Aorta (tissue), 5 donors: ENCODE data around the gene RNF166. TPM values are rescaled to one million over a fixed set of nuclear protein-coding genes. Genes with fewer than 3 reads are reported as not detected.

Experiments
- ATAC-seq: fragments of 200-7000 bp; cut with Tn5 transposase; one replicate; pipeline ENCODE4 v1.9.1; 2022; ENCODE audit warnings: moderate library complexity; ENCODE audit not compliant: low FRiP score
- DNase-seq, 2 donors: peaks; one replicate each; pipeline ENCODE4 v3.0.0-alpha.2; 2020
- H3K27ac ChIP-seq, 2 donors: one replicate each; pipeline ENCODE4 v1.5.1; 2013; ENCODE audit warnings: low read length in 2 of 2, mild to moderate bottlenecking in 2 of 2, moderate library complexity in 2 of 2, control low read depth in 1 of 2, inconsistent platforms in 1 of 2, low read depth in 1 of 2
- H3K27me3 ChIP-seq, 2 donors: one replicate each; pipeline ENCODE4 v1.6.1; 2013; ENCODE audit warnings: control low read depth in 1 of 2, low read length in 1 of 2, mild to moderate bottlenecking in 1 of 2, moderate library complexity in 1 of 2; ENCODE audit not compliant: insufficient read depth in 2 of 2, control insufficient read depth in 1 of 2
- H3K36me3 ChIP-seq, 2 donors: one replicate each; pipeline ENCODE4 v1.6.1; 2013; ENCODE audit warnings: control low read depth in 1 of 2, low read length in 1 of 2, mild to moderate bottlenecking in 1 of 2; ENCODE audit not compliant: insufficient read depth in 2 of 2, control insufficient read depth in 1 of 2
- H3K4me1 ChIP-seq, 2 donors: one replicate each; pipeline ENCODE4 v1.6.1; 2013; ENCODE audit warnings: low read length in 2 of 2, control low read depth in 1 of 2, mild to moderate bottlenecking in 1 of 2, moderate library complexity in 1 of 2; ENCODE audit not compliant: insufficient read depth in 2 of 2, control insufficient read depth in 1 of 2
- H3K4me3 ChIP-seq, 2 donors: one replicate each; pipeline ENCODE4 v1.5.1; 2013; ENCODE audit warnings: low read length in 2 of 2, control low read depth in 1 of 2, mild to moderate bottlenecking in 1 of 2
- H3K9me3 ChIP-seq: one replicate; pipeline ENCODE4 v1.6.1; 2013; ENCODE audit warnings: mild to moderate bottlenecking, low read length; ENCODE audit not compliant: control insufficient read depth
- WGBS, 2 donors: extraction: QIAGEN DNeasy Blood & Tissue Kit; methylation state at CpG; one replicate each; pipeline ENCODE4 v1.1.7; 2013; 5-methylcytosine and 5-hydroxymethylcytosine counted together
- intact Hi-C, 2 donors: fragments of 100-400 bp; cut with DNase I; formaldehyde crosslinking; loops; one replicate each; pipeline versions ENCODE4 v1.14.2 to v1.15.0; 2022
- polyA plus RNA-seq, 2 donors: library from polyadenylated mRNA; stranded (reverse); fragments of 200-250 nt; gene quantifications; one replicate each; pipeline ENCODE4 v1.2.3, GENCODE V29; 2013
- total RNA-seq, 2 donors: library from RNA; stranded (reverse); fragmentation: NEBNext Ultra II Directional; extraction: Animal tissue kit (Norgen Biotek cat#: 25700); gene quantifications; one replicate each; pipeline ENCODE4 v1.2.1, GENCODE V29; 2021
- donor health status: healthy with polysubstance abuse.
- donor health status: Bipolar disorder and iron deficiency.
- donor health status: DM: no; HTN: no; CAD: no.
- donor health status: DM: no; HTN: no; CAD: no.
- donor health status: DM: yes; HTN: yes; CAD: no.

The RNF166 gene
- total and polyA plus RNA-seq, 4 donors: 16.2 to 39.4 (median 22.7) TPM

DNA sequence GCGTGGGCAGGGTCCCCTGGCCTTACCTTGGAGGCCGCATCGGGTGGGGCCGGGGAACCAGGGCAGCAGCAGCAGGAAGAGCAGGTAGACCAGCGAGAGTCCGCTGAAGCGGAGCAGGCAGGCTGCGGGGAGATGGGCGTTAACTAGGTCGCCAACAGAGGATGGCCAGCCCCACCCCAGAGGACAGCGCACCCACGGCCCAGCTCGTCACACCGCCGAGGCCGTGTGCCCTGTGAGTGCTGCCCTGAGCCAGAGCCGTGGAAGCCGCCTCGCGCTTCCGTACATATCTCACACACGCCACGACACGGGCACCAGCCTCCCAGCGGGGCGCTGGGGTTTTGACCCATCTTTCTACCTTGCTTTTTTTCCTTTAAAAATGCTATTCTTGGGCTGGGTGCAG is 43.1 kb upstream of the RNF166 start:
- no peak for ATAC-seq
- WGBS, 2 donors: 97 to 98% methylated on average over 26 of the region's 26 CpGs

DNA sequence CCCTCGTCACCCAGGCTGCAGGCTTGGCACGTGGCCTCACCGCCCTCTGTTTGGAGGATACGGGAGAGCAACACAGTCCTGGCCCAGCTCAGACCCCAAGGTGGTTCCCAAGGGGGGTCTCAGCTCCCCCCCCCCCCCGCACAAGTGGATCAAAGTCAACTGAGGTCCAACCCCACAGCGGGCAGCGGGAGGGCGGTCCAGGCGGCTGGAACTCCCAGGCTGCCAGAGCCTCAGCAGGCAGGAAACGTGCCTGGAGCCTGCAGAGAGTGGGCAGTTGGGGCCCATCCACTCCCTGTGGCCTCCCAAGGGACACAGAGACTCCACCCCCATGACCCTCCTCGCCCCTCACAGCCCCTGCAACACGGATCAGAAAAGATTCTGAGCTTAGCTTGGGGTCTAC is 42.2 kb upstream of the RNF166 start:
- Histone ChIP-seq H3K27me3 (no peaks in the 10 kb centered on the region), H3K27ac (no peak overlapping the region), H3K4me1 (no peaks in the 10 kb centered on the region), H3K4me3 (no peak overlapping the region), H3K36me3 (peaks cover 0 to 2% of the 10 kb centered on the region in 2 donors), H3K9me3 (no peaks in the 10 kb centered on the region)
- ATAC-seq (no peak), DNase-seq (no peak)
- WGBS, 2 donors: 86 to 88% methylated on average over 12 of the region's 12 CpGs
- intact Hi-C loops: no loop called here

More for the DNA sequence above, 43.1 kb upstream of the RNF166 start:
- intact Hi-C loops: no loop called here
- Histone ChIP-seq H3K27me3 (no peaks in the 10 kb centered on the region), H3K4me1 (no peaks in the 10 kb centered on the region), H3K9me3 (no peaks in the 10 kb centered on the region), H3K27ac (no peak overlapping the region), H3K36me3 (peaks cover 0 to 2% of the 10 kb centered on the region in 2 donors), H3K4me3 (no peak overlapping the region)
- no peak for DNase-seq

DNA sequence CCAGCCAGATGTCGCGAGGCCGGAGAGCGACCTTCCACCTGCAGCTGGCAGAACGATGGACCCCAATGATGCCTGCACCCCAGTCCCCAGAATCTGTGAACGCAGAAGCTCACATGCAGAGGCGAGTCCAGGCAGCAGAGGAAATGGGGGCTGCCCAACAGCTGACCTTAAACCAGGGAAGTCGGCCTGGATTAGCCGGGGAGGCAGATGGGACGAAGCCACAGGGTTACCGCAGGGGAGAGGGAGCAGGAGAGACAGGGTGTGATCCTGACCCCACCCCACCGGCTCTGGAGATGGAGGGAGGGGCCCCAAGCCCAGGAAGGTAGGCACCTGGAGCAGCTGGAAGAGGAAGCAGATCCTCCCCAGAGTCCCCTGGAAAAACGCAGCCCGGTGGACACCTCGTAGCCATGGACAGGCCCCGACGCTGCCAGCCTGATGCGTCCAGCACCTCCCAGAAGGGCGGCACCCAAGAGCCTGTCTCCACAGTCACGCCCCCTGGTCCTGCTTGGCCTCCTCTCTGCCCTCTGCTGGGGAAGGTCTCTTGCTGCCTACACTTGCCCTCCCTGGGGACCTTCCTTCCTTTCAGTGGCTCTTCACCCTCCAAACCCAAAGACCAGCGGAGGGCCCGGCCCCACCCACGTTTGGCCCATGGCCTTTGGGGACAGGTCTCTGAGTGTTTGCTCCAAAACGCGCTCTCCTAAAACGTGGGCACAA is 41.5 kb upstream of the RNF166 start:
- no peaks in the 10 kb centered on the region for H3K4me1 ChIP-seq
- 87 to 88% methylated on average over 26 of the region's 26 CpGs for WGBS, 2 donors
- peaks cover 0 to 2% of the 10 kb centered on the region in 2 donors for H3K36me3 ChIP-seq
- no peak for DNase-seq
- H3K4me3 ChIP-seq: no peak overlapping the region
- no peaks in the 10 kb centered on the region for H3K27me3 ChIP-seq
- H3K27ac ChIP-seq: no peak overlapping the region
- intact Hi-C loops: no loop called here
- H3K9me3 ChIP-seq: no peaks in the 10 kb centered on the region
- no peak for ATAC-seq

DNA sequence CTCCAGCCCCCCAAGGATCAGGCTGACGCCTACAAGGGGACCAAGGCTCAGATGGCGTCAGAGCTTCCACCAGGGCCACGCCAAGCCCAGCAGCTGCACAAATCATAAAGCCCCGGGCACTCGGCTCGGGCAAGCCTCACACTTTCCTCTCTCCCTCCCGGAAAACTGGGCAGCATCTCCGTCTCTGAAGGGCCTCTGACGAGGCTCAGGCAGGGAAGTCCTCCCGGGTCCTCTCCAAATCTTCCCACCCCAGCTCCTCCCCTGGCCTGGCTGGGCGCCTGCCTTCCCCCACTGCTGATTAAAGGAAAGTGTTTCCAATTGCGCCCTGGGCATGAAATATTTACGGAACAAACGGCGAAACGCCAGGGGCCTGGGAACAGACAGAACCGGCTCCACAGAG is 40.3 kb upstream of the RNF166 start:
- DNase-seq (peak in 1 of 2 donors; percentile 64), ATAC-seq (peak; percentile 22)
- Histone ChIP-seq H3K4me1 (no peaks in the 10 kb centered on the region), H3K4me3 (no peak overlapping the region), H3K27me3 (no peaks in the 10 kb centered on the region), H3K36me3 (no peaks in the 10 kb centered on the region), H3K27ac (no peak overlapping the region), H3K9me3 (no peaks in the 10 kb centered on the region)
- intact Hi-C loops: no loop called here
- WGBS, 2 donors: 30 to 48% methylated on average over 17 of the region's 17 CpGs

DNA sequence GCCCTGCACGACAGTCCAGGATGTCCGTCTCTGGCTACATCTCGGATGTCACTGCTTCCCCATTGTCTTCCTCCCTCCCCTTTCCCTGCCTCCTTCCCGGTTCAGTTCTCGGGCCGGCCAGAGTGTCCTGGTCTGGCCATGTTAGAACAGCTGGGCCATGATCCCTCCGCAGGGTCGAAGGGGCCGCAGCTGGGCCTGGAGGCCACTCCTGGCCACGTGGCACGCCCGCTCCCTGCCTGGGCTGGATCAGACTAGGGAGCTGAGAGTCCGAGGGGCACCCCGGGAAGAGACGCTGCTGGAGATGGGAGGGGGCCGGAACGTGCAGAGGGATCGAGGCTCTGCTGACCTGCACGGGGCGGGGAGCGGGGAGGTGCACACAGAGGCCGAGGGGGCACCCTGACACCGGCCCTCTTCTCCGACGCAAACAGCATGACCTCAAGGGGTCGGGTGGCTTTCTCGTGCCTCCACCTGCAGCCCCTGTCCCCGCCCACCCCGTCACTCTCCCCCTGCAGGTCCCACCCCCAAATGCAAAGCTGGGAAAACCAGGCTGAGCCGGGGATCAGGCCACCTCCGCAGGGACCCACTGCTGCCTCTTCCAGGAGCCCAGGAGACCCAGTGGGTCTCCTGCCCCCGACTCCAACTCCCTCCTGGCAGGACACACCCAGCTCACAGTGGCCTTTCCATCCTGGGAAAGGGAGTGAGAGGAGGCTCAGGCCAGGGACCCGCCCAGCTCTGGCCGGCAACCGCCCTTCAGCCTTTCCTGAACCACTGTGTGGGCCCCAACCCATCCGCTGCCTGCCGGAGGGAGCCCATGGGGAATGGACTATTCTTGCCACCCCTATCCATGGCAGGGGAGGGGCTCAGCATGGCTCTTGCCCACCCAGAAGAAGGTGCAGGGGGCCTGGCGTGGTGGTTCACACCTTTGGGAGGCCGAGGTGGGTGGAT is 38.6 kb upstream of the RNF166 start:
- DNase-seq (no peak), ATAC-seq (no peak)
- Histone ChIP-seq H3K27me3 (no peaks in the 10 kb centered on the region), H3K4me3 (no peak overlapping the region), H3K36me3 (no peaks in the 10 kb centered on the region), H3K4me1 (no peaks in the 10 kb centered on the region), H3K27ac (no peak overlapping the region), H3K9me3 (no peaks in the 10 kb centered on the region)
- WGBS, 2 donors: 82 to 84% methylated on average over 35 to 39 of the region's 39 CpGs
- intact Hi-C loops: loop anchor here in 1 of 2 donors (2.0 kb wide), 1 partner anchor 40 kb away; the partner anchor contains the start of gene PIEZO1

DNA sequence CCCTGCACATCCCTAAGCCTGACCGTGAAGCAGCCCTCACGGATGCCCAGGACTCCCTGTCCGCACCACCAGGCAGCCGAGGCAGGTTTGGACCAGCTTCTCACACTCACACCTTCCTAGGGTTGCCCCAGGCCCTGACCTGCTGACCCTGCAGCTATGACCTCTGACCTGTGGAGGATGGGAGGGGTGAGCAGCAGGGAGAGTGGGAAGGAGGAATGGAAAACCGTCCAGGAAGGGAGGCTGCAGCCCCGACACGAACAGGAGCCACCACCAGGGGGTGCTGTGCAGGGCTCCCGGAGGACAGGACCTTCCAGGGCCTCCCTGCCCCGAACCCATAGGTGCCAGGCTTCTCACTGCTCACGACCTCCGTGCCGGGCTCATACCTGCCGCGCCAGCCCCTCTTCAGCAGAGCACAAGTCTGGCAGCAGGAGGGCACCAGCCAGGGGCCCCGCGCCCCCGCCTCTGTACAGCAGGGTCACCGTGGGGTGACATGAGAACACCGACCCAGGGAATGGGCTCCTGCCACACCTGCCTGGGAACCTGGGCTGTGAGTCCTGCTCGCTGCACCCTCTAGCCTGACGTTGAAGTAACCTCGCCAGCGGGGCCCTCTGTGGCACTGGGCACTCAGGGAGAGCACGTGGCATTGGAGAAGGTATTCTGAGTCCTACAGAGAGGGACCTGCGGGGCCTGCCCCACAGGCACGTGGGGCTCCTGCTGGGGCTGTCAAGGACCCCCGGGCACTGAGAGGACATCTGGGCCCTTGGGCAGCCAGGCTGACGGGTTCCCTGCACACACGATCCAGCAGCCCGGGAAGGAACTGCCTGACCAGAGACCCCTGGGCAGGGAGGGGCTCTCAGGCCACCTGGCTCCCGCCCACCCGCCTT is 37.7 kb upstream of the RNF166 start:
- Histone ChIP-seq H3K27ac (no peak overlapping the region), H3K9me3 (no peaks in the 10 kb centered on the region), H3K27me3 (no peaks in the 10 kb centered on the region), H3K36me3 (no peaks in the 10 kb centered on the region), H3K4me3 (no peak overlapping the region), H3K4me1 (no peaks in the 10 kb centered on the region)
- ATAC-seq (peak; percentile 66), DNase-seq (peak; percentile 86 to 95)
- intact Hi-C loops: loop anchor here (2.0 kb wide), 2 partner anchors 39 to 41 kb away; partner anchors contain the start of gene PIEZO1 (in 1 of the 2)
- 55 to 60% methylated on average over 29 to 32 of the region's 32 CpGs for WGBS, 2 donors

DNA sequence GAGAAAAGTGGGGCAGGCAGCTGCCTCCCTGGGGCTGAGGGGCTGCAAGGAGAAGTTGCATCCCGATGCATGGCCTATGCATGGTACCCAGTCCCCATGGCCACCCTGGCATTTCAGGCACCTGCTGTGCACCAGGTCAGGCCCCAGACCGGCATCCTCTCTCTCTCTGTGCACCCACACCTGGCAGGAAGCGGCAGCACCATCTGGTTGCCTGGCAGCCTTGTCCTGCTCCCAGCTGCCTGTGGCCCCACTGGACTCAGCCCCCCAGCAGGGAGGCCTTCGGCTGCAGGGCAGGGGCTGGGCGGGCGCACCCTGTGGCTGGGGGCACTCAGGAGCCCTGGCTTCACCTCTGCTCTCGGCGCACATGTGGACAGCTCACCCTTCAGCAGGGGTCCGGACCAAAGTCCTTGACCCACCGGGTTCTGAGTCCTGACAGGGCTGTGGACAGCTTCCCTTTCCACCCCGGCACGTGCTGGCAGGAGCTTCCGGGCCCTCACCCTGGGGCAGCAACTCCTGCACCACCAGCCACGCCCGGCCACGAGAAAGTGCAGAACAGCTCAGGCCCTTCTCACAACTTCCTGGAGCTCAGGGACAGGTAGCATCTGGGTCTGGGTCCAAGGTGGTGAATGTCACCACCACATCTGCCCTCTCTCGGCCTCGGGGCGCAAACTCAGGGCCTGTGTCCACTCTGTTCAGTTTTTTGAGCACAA is 36.8 kb upstream of the RNF166 start:
- ATAC-seq: no peak
- no peak for DNase-seq
- Histone ChIP-seq H3K27ac (no peak overlapping the region), H3K4me3 (no peak overlapping the region), H3K9me3 (no peaks in the 10 kb centered on the region), H3K4me1 (no peaks in the 10 kb centered on the region), H3K36me3 (no peaks in the 10 kb centered on the region), H3K27me3 (no peaks in the 10 kb centered on the region)
- 80 to 89% methylated on average over 17 to 19 of the region's 19 CpGs for WGBS, 2 donors
- intact Hi-C loops: loop anchor here in 1 of 2 donors (2.0 kb wide), 1 partner anchor 40 kb away; no protein-coding TSS in a partner anchor

DNA sequence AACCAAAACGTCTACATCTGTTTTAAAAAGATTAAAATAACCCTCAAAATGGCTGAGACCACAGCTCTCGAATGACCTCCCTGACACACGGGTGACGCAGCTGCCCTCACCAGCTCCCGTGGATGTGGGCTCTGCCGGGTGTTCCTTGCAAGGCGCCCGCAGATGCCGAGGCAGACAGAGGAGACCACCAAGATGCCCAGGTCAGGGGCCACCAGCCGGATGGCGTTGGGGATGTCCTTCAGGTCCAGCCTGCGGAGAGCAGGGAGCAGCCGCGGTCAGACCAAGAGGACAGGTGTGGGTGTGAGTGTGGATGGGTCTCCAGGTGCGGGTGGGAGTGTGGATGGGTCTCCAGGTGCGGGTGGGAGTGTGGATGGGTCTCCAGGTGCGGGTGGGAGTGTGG is 35.2 kb upstream of the RNF166 start:
- ATAC-seq (no peak), DNase-seq (no peak)
- Histone ChIP-seq H3K27ac (no peak overlapping the region), H3K27me3 (no peaks in the 10 kb centered on the region), H3K9me3 (no peaks in the 10 kb centered on the region), H3K36me3 (no peaks in the 10 kb centered on the region), H3K4me1 (no peaks in the 10 kb centered on the region), H3K4me3 (no peak overlapping the region)
- intact Hi-C loops: no loop called here
- 89% methylated on average over 15 to 17 of the region's 17 CpGs for WGBS, 2 donors
